CD14-positive monocyte (primary cell): Measurements from ENCODE around the gene VPS37B. TPM values are rescaled to one million over a fixed set of nuclear protein-coding genes. Genes with fewer than 3 reads are reported as not detected.

Experiments used
- DNase-seq, 3 donors: peaks; one replicate each; pipeline ENCODE4 v3.0.0-alpha.2; 2011 to 2022
- H2AFZ ChIP-seq: 2 replicates; pipeline ENCODE4 v1.6.0; 2012; ENCODE audit warnings: mild to moderate bottlenecking, low read depth, low read length, inconsistent platforms; ENCODE audit not compliant: insufficient read depth, poor library complexity, severe bottlenecking
- H3K27ac ChIP-seq, 2 donors: 1 replicate in 1 of 2; 2 replicates in 1 of 2; pipeline ENCODE4 v1.5.1; 2012 to 2013; ENCODE audit warnings: low read length in 2 of 2, control low read depth in 1 of 2, inconsistent platforms in 1 of 2, low read depth in 1 of 2, mild to moderate bottlenecking in 1 of 2
- H3K27me3 ChIP-seq, 2 donors: one replicate each; pipeline versions ENCODE4 v1.6.0 to v1.6.1; 2011 to 2013; ENCODE audit warnings: low read length in 2 of 2; ENCODE audit not compliant: control insufficient read depth in 2 of 2, insufficient read depth in 2 of 2
- H3K36me3 ChIP-seq, 2 donors: replicated peaks in 1 of 2; 1 replicate in 1 of 2; 2 replicates in 1 of 2; pipeline versions ENCODE4 v1.5.1 to v1.6.1; 2012 to 2013; ENCODE audit warnings: low read length in 2 of 2, control low read depth in 1 of 2, inconsistent platforms in 1 of 2, mild to moderate bottlenecking in 1 of 2; ENCODE audit not compliant: insufficient read depth in 2 of 2, control insufficient read depth in 1 of 2
- H3K4me1 ChIP-seq, 2 donors: 1 replicate in 1 of 2; 2 replicates in 1 of 2; pipeline versions ENCODE4 v1.5.1 to v1.6.1; 2012 to 2013; ENCODE audit warnings: low read length in 2 of 2, control low read depth in 1 of 2, inconsistent platforms in 1 of 2, mild to moderate bottlenecking in 1 of 2, moderate library complexity in 1 of 2; ENCODE audit not compliant: insufficient read depth in 2 of 2, control insufficient read depth in 1 of 2
- H3K4me2 ChIP-seq: replicated peaks from 2 replicates; pipeline ENCODE3; 2012; ENCODE audit warnings: low read length, moderate library complexity, mild to moderate bottlenecking; ENCODE audit not compliant: poor library complexity, severe bottlenecking; ENCODE audit errors: extremely low read depth
- H3K4me3 ChIP-seq, 3 experiments: fragments of 200-600 bp in 1 of 3; sonication (generic) in 1 of 3; replicated peaks in 1 of 3; 1 replicate in 2 of 3; 2 replicates in 1 of 3; pipeline ENCODE4 v1.5.1; 2011 to 2013; ENCODE audit warnings: low read length in 3 of 3, mild to moderate bottlenecking in 3 of 3, control low read depth in 2 of 3, low read depth in 2 of 3, inconsistent platforms in 1 of 3, moderate library complexity in 1 of 3
- H3K79me2 ChIP-seq: 2 replicates; pipeline ENCODE4 v1.6.0; 2012; ENCODE audit warnings: mild to moderate bottlenecking, control low read depth, inconsistent platforms, low read length, moderate library complexity; ENCODE audit not compliant: insufficient read depth
- H3K9ac ChIP-seq: 2 replicates; pipeline ENCODE4 v1.6.0; 2017; ENCODE audit warnings: low read length, mild to moderate bottlenecking; ENCODE audit not compliant: insufficient read depth, poor library complexity, severe bottlenecking
- H3K9me3 ChIP-seq, 2 donors: replicated peaks in 1 of 2; 1 replicate in 1 of 2; 2 replicates in 1 of 2; pipeline versions ENCODE4 v1.5.1 to v1.6.1; 2012 to 2013; ENCODE audit warnings: low read length in 2 of 2, control low read depth in 1 of 2; ENCODE audit not compliant: control insufficient read depth in 1 of 2, insufficient read depth in 1 of 2
- H4K20me1 ChIP-seq: 2 replicates; pipeline ENCODE4 v1.6.0; 2012; ENCODE audit warnings: mild to moderate bottlenecking, low read length, control low read depth, moderate library complexity; ENCODE audit not compliant: insufficient read depth
- H3K27ac Mint-ChIP-seq, 7 donors: one replicate each; pipeline ENCODE4 v1.8.0; 2020; ENCODE audit warnings: mild to moderate bottlenecking in 7 of 7, mixed read lengths in 7 of 7, moderate library complexity in 6 of 7, inconsistent platforms in 2 of 7
- H3K27me3 Mint-ChIP-seq, 3 donors: one replicate each; pipeline ENCODE4 v1.8.0; 2021 to 2022; ENCODE audit warnings: low read depth in 3 of 3, mild to moderate bottlenecking in 3 of 3, mixed read lengths in 3 of 3, moderate library complexity in 3 of 3, inconsistent platforms in 1 of 3
- H3K36me3 Mint-ChIP-seq, 2 donors: one replicate each; pipeline ENCODE4 v1.8.0; 2020; ENCODE audit warnings: mixed read lengths in 2 of 2, inconsistent platforms in 1 of 2, mild to moderate bottlenecking in 1 of 2
- H3K4me1 Mint-ChIP-seq: one replicate; pipeline ENCODE4 v1.8.0; 2020; ENCODE audit warnings: mild to moderate bottlenecking, mixed read lengths
- H3K4me3 Mint-ChIP-seq, 2 donors: one replicate each; pipeline ENCODE4 v1.8.0; 2020; ENCODE audit warnings: mild to moderate bottlenecking in 2 of 2, mixed read lengths in 2 of 2, moderate library complexity in 1 of 2
- H3K9me3 Mint-ChIP-seq, 7 donors: one replicate each; pipeline ENCODE4 v1.8.0; 2020 to 2022; ENCODE audit warnings: mixed read lengths in 7 of 7, mild to moderate bottlenecking in 6 of 7, moderate library complexity in 6 of 7, inconsistent platforms in 2 of 7
- CTCF ChIP-seq: fragments of 200-600 bp; IDR thresholded peaks from one replicate; pipeline ENCODE4 v1.8.0; 2022; ENCODE audit warnings: antibody characterized with exemption, mild to moderate bottlenecking
- WGBS: methylation state at CpG from one replicate; pipeline ENCODE4 v1.1.5; 2013; ENCODE audit warnings: missing lambda C conversion rate; ENCODE audit not compliant: insufficient coverage; 5-methylcytosine and 5-hydroxymethylcytosine counted together
- intact Hi-C, 2 donors: fragments of 100-400 bp; cut with micrococcal nuclease; formaldehyde crosslinking; loops; one replicate each; pipeline versions ENCODE4 v1.15.0 to v1.15.1; 2023
- polyA plus RNA-seq, 3 donors: library from polyadenylated mRNA; depleted of rRNA in 1 of 3; unstranded in 2 of 3; stranded (reverse) in 1 of 3; fragments of 300-500 nt in 2 of 3; fragments of >200 nt in 1 of 3; fragmentation: Illumina TruSeq in 2 of 3; gene quantifications; 1 replicate in 2 of 3; 2 replicates in 1 of 3; pipeline ENCODE4 v1.2.3, GENCODE V29; 2012 to 2021

The VPS37B gene
- polyA plus RNA-seq, 3 donors = 12.3 to 34.3 (median 16.4) TPM

- H4K20me1 ChIP-seq = no peaks in the 10 kb centered on the region
- no peaks in the 10 kb centered on the region for H3K9me3 ChIP-seq
- intact Hi-C loops = no loop called here
- H3K27ac ChIP-seq = no peak overlapping the region
- no peak for DNase-seq
- H3K27me3 Mint-ChIP-seq = peaks cover 0 to 2% (median 0%) of the 10 kb centered on the region in 3 donors
- H3K9me3 Mint-ChIP-seq = no peaks in the 10 kb centered on the region
- H3K4me1 Mint-ChIP-seq = no peaks in the 10 kb centered on the region
- no peak overlapping the region for H3K4me3 Mint-ChIP-seq
- H3K4me2 ChIP-seq = no peak overlapping the region
- WGBS = 100% methylated on average over 3 of the region's 14 CpGs
- H3K27me3 ChIP-seq = no peaks in the 10 kb centered on the region
- no peak overlapping the region for H3K9ac ChIP-seq
- H3K36me3 Mint-ChIP-seq = no peaks in the 10 kb centered on the region
- no peak overlapping the region for H3K4me3 ChIP-seq
- no peak overlapping the region for H2AFZ ChIP-seq
- H3K27ac Mint-ChIP-seq = no peak overlapping the region
- no peaks in the 10 kb centered on the region for H3K79me2 ChIP-seq
- no peaks in the 10 kb centered on the region for H3K36me3 ChIP-seq
- TF ChIP-seq CTCF = no peak
- no peaks in the 10 kb centered on the region for H3K4me1 ChIP-seq
Observed at GRCh38 chr12:122850048-122850445, 45.9 kb downstream of the VPS37B start.

- H3K27ac Mint-ChIP-seq = no peak overlapping the region
Observed at GRCh38 chr12:122849352-122850047, 46.4 kb downstream of the VPS37B start.

More at GRCh38 chr12:122849352-122850047, 46.4 kb downstream of the VPS37B start:
- H3K79me2 ChIP-seq = no peaks in the 10 kb centered on the region
- no peak overlapping the region for H3K27ac ChIP-seq
- H3K27me3 ChIP-seq = no peaks in the 10 kb centered on the region
- WGBS = 95% methylated on average over 18 of the region's 26 CpGs
- no peaks in the 10 kb centered on the region for H3K9me3 ChIP-seq
- H3K4me3 ChIP-seq = no peak overlapping the region
- H3K4me2 ChIP-seq = no peak overlapping the region
- no peaks in the 10 kb centered on the region for H4K20me1 ChIP-seq
- no peak overlapping the region for H3K9ac ChIP-seq
- Mint-ChIP-seq H3K27me3 (peaks cover 0 to 2% (median 0%) of the 10 kb centered on the region in 3 donors), H3K36me3 (no peaks in the 10 kb centered on the region), H3K4me3 (no peak overlapping the region), H3K9me3 (no peaks in the 10 kb centered on the region), H3K4me1 (no peaks in the 10 kb centered on the region)
- no peak for TF ChIP-seq CTCF
- no peak overlapping the region for H2AFZ ChIP-seq
- intact Hi-C loops = no loop called here
- DNase-seq = no peak
- no peaks in the 10 kb centered on the region for H3K36me3 ChIP-seq
- no peaks in the 10 kb centered on the region for H3K4me1 ChIP-seq
